Breast epithelium (tissue), 3 donors: ENCODE results near the gene PNPLA6.

Experiments used
- POLR2A ChIP-seq: fragments of 450-650 bp; IDR thresholded peaks from one replicate; pipeline ENCODE4 v1.6.1; 2016; ENCODE audit warnings: antibody characterized with exemption, mild to moderate bottlenecking, moderate library complexity
- TF ChIP-seq, protein P1 (sequence below), 3 donors: fragments of 450-650 bp; IDR thresholded peaks; one replicate each; pipeline ENCODE4 v1.5.1; 2016 to 2017; ENCODE audit warnings: antibody characterized with exemption in 3 of 3, mild to moderate bottlenecking in 3 of 3, moderate library complexity in 3 of 3

DNA sequence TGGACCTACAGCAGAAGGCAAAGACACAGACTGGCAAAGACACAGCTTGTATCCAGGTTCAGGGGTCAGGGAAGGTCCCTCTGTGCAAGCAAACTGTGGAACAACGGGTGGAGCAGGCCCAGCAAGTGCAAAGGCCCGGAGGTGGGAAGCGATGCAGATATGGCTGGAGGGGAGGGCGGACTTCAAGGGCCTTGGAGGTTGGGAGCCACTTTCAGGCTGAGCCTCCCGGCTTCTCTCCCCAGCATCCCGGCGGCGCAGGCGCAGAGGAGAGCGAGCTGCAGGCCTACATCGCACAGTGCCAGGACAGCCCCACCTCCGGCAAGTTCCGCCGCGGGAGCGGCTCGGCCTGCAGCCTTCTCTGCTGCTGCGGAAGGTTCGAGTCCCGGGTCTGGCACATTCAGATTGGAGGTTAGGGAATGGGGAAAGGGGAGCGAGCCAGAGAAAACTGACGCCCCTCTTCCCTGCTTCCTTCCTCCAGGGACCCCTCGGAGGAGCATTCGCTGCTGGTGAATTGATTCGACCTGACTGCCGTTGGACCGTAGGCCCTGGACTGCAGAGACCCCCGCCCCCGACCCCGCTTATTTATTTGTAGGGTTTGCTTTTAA is 2.1 kb upstream of the PNPLA6 start:
- TF ChIP-seq, protein P1, sequence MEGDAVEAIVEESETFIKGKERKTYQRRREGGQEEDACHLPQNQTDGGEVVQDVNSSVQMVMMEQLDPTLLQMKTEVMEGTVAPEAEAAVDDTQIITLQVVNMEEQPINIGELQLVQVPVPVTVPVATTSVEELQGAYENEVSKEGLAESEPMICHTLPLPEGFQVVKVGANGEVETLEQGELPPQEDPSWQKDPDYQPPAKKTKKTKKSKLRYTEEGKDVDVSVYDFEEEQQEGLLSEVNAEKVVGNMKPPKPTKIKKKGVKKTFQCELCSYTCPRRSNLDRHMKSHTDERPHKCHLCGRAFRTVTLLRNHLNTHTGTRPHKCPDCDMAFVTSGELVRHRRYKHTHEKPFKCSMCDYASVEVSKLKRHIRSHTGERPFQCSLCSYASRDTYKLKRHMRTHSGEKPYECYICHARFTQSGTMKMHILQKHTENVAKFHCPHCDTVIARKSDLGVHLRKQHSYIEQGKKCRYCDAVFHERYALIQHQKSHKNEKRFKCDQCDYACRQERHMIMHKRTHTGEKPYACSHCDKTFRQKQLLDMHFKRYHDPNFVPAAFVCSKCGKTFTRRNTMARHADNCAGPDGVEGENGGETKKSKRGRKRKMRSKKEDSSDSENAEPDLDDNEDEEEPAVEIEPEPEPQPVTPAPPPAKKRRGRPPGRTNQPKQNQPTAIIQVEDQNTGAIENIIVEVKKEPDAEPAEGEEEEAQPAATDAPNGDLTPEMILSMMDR (IDR thresholded peaks at IDR 0.05): no peak
- TF ChIP-seq POLR2A: no peak
